Osteocyte (in vitro differentiated cells): ENCODE measurements around the gene CORO2A. TPM values are rescaled to one million over a fixed set of nuclear protein-coding genes. Genes with fewer than 3 reads are reported as not detected.
"Not testable (repeated sequence)": the region's sequence is repeated elsewhere in the genome, so short reads cannot be mapped to it uniquely, and the experiment has no call there.

Experiments
- DNase-seq: peaks from one replicate; pipeline ENCODE4 v3.0.0; 2021; ENCODE audit warnings: mixed read lengths; ENCODE audit not compliant: unreplicated experiment; ENCODE audit errors: extremely low spot score
- H3K27ac Mint-ChIP-seq: one replicate; pipeline ENCODE4 v1.8.0; 2021; ENCODE audit warnings: mild to moderate bottlenecking, mixed read lengths; ENCODE audit not compliant: unreplicated experiment
- H3K27me3 Mint-ChIP-seq: one replicate; pipeline ENCODE4 v1.8.0; 2021; ENCODE audit warnings: mixed read lengths; ENCODE audit not compliant: unreplicated experiment
- H3K36me3 Mint-ChIP-seq: one replicate; pipeline ENCODE4 v1.8.0; 2021; ENCODE audit warnings: mixed read lengths; ENCODE audit not compliant: unreplicated experiment
- H3K4me1 Mint-ChIP-seq: one replicate; pipeline ENCODE4 v1.8.0; 2021; ENCODE audit warnings: mixed read lengths; ENCODE audit not compliant: unreplicated experiment
- H3K4me3 Mint-ChIP-seq: one replicate; pipeline ENCODE4 v1.8.0; 2021; ENCODE audit warnings: mild to moderate bottlenecking, moderate library complexity, mixed read lengths; ENCODE audit not compliant: unreplicated experiment
- H3K9me3 Mint-ChIP-seq: one replicate; pipeline ENCODE4 v1.8.0; 2021; ENCODE audit warnings: mixed read lengths; ENCODE audit not compliant: unreplicated experiment
- total RNA-seq: library from RNA; stranded (reverse); gene quantifications from 2 replicates; pipeline ENCODE4 v1.2.1, GENCODE V29; 2021
- TF ChIP-seq, protein P1 (sequence below): fragments of 200-600 bp; sonication (generic); IDR thresholded peaks from 2 replicates; pipeline ENCODE4 v1.5.0; 2021; ENCODE audit warnings: antibody characterized with exemption, mild to moderate bottlenecking, moderate library complexity

Gene CORO2A
- total RNA-seq, 1 donor from 2014 or later: 1.8 TPM

DNA sequence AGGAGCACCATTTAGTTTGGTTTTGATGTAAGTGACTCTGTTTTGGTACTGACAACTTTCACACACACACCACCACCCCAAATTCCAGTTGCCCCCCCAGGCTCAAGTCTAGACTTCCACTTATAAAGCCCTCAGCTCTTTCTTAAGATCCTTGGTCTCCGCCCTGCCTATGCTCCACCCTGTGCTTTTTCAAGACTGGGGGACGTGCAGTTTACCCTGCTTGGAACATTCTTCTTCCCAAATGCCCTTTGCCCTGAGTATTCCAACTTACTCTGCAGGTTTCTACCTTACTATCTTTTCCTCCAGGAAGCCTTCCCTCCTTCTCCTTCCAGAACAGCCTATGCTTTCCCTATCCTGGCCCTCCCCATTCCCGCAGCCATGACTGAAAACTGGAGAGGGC lies 72.0 kb downstream of the CORO2A start:
- TF ChIP-seq, protein P1, sequence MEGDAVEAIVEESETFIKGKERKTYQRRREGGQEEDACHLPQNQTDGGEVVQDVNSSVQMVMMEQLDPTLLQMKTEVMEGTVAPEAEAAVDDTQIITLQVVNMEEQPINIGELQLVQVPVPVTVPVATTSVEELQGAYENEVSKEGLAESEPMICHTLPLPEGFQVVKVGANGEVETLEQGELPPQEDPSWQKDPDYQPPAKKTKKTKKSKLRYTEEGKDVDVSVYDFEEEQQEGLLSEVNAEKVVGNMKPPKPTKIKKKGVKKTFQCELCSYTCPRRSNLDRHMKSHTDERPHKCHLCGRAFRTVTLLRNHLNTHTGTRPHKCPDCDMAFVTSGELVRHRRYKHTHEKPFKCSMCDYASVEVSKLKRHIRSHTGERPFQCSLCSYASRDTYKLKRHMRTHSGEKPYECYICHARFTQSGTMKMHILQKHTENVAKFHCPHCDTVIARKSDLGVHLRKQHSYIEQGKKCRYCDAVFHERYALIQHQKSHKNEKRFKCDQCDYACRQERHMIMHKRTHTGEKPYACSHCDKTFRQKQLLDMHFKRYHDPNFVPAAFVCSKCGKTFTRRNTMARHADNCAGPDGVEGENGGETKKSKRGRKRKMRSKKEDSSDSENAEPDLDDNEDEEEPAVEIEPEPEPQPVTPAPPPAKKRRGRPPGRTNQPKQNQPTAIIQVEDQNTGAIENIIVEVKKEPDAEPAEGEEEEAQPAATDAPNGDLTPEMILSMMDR: no peak
- H3K27me3 Mint-ChIP-seq: no peaks in the 10 kb centered on the region
- no peak overlapping the region for H3K27ac Mint-ChIP-seq
- peaks cover 12% of the 10 kb centered on the region for H3K4me1 Mint-ChIP-seq
- peak overlapping the region; percentile 36 for H3K4me3 Mint-ChIP-seq
- DNase-seq: no peak
- H3K9me3 Mint-ChIP-seq: no peaks in the 10 kb centered on the region
- H3K36me3 Mint-ChIP-seq: no peaks in the 10 kb centered on the region

DNA sequence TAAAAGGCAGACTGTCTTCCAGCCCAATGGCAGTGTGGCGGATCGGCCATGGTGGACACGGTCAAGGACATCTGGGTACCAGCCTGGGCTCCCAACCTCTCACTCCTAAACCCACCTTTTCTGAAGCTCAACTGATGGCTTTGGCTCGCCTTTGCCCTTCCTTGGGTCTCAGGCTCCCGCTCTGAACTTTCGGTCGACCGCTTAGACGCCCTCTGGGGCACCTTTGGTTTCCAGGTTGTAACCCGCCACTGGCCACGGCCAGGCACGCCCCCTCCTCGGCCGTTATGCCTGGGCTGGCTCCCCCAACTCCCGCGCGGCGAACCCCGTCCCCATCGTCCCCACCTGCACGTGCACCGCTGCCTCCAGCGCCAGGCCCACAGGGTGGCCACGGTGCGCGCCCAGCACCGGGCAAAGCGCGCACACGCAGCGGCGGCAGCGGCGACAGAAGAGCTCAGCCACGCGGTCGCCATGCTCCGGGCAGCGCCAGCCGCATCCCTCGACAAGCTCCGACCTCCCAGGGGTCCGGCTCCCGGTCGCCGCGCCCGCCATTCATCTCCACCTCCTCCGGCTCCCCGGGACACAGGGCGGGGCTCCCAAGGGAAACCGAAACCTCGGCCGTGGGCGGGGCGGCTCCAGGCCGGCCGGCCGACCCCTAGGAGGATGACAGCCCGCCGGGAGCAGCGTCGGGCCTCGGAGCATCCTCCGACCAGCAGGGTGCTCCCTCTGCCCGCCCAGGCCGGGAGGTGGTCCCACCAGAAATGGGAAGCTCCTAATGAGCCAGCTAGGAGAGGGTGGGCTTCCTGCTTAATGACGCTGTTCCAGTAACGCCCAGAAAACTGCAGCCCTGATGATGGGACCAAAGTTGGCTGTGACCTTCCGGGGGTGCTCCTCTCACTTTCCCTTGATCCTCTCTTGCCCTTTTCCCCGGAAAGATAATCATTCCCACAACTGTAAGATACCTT lies 73.5 kb downstream of the CORO2A start, which contains the start of gene TRIM14:
Gene TRIM14 (minus strand): TSS at position 583 of the 962 bp plus-strand sequence. CDS start 34 bp downstream, at position 549.
- TF ChIP-seq, protein P1: peak; percentile 18
- H3K9me3 Mint-ChIP-seq: no peaks in the 10 kb centered on the region
- H3K27ac Mint-ChIP-seq: peak within 1 kb of the TSS; percentile 23
- H3K27me3 Mint-ChIP-seq: no peaks in the 10 kb centered on the region
- DNase-seq: no peak
- H3K4me3 Mint-ChIP-seq: peak within 1 kb of the TSS; percentile 74
- peaks cover 12% of the 10 kb centered on the region for H3K4me1 Mint-ChIP-seq
- H3K36me3 Mint-ChIP-seq: no peaks in the 10 kb centered on the region

DNA sequence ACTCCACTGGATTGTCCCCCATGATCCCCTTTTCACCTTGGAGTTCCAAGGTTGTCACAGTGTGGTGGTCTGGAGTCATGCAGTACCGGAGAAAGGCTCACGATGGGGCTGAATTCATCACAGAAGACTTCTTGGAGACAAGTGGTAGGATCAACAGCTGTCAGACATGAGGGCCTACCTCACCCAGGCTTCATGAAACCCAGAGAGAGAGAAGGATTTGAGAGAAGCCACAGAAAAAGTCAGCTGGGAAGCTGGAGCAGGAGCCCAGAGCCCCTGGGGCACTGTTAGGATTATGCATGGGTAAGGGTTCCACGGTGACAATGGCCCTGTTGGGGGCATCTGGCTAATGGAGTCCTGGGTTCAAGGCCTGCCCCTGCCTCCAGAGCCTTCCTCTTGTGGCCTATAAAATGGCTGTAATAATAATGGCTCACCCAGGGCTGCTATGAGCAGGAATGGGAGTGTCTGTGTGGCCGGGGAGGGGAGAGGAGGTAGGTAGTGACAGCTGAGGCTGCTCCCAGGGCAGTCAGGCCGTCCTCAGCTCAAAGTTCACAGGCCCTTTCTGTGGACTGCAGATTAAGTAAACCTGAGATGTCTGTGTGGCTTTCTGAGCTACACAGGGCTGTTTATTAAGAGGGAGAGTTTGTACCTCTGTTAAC lies 74.3 kb downstream of the CORO2A start:
- TF ChIP-seq, protein P1: no peak
- Mint-ChIP-seq H3K36me3 (no peaks in the 10 kb centered on the region), H3K27ac (no peak overlapping the region), H3K9me3 (no peaks in the 10 kb centered on the region), H3K4me3 (peak overlapping the region; percentile 74), H3K27me3 (no peaks in the 10 kb centered on the region), H3K4me1 (peaks cover 12% of the 10 kb centered on the region)
- no peak for DNase-seq

DNA sequence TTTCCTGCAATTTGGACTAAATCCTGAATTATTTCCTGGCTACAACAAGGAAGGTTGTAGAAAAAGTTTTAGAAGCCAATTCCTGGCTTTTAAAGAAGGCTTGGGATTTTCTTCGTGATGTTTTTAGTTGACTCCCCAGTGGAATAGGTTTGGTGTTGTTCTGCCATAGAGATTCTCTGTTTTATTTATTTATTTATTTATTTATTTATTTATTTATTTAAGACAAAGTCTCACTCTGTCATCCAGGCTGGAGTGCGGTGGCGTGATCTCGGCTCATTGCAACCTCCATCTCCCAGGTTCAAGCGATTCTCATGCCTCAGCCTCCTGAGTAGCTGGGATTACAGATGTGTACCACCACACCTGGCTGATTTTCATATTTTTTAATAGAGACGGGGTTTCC lies 75.3 kb downstream of the CORO2A start:
- not testable (repeated sequence) for H3K36me3 Mint-ChIP-seq, H3K4me3 Mint-ChIP-seq, H3K27ac Mint-ChIP-seq

DNA sequence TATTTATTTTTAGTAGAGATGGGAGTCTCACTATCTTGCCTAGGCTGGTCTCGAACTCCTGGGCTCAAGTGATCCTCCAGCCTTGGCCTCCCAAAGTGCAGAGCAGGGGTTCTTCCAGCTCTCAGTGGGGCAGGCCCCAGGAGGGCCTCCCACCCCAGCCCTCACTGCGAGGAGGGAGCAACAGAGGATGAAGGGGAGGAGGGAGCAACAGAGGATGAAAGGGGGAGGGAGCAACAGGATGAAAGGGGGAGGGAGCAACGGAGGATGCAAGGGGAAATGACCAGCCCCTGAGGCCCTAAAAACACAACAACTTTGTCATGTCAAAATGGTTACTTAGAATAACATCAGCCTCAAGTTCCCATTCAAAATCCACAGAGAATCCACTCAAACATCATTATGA lies 83.4 kb downstream of the CORO2A start:
- TF ChIP-seq, protein P1: no peak
- no peaks in the 10 kb centered on the region for H3K27me3 Mint-ChIP-seq
- no peak for DNase-seq
- no peak overlapping the region for H3K4me3 Mint-ChIP-seq
- H3K27ac Mint-ChIP-seq: no peak overlapping the region
- H3K9me3 Mint-ChIP-seq: no peaks in the 10 kb centered on the region
- H3K36me3 Mint-ChIP-seq: no peaks in the 10 kb centered on the region
- no peaks in the 10 kb centered on the region for H3K4me1 Mint-ChIP-seq

More for the DNA sequence above, 75.3 kb downstream of the CORO2A start:
- H3K9me3 Mint-ChIP-seq, DNase-seq, H3K27me3 Mint-ChIP-seq: not testable (repeated sequence)
- H3K4me1 Mint-ChIP-seq: peaks cover 12% of the 10 kb centered on the region
